Esophagus muscularis mucosa (tissue), 4 donors: Measurements from ENCODE around the gene MON2.
A peak's percentile ranks its signal among the peaks of the same experiment; 100 is the strongest.

Experiments
- CTCF ChIP-seq, 3 experiments: fragments of 200-600 bp in 2 of 3; fragments of 450-650 bp in 1 of 3; sonication (generic) in 2 of 3; IDR thresholded peaks; one replicate each; pipeline ENCODE4 v1.5.1; 2017 to 2019; ENCODE audit warnings: antibody characterized with exemption in 3 of 3, mild to moderate bottlenecking in 2 of 3, moderate library complexity in 1 of 3
- EP300 ChIP-seq: sonication (generic); formaldehyde crosslinking; IDR thresholded peaks from one replicate; pipeline ENCODE4 v1.6.1; 2017; ENCODE audit warnings: antibody characterized with exemption
- POLR2A ChIP-seq: fragments of 450-650 bp; IDR thresholded peaks from one replicate; pipeline ENCODE4 v1.6.1; 2017; ENCODE audit warnings: antibody characterized with exemption, moderate library complexity, mild to moderate bottlenecking, low read depth
- POLR2AphosphoS5 ChIP-seq, 2 donors: sonication (generic); formaldehyde crosslinking; IDR thresholded peaks; one replicate each; pipeline ENCODE4 v1.6.1; 2017; ENCODE audit warnings: antibody characterized with exemption in 2 of 2

- TF ChIP-seq CTCF (IDR thresholded peaks at IDR 0.05) (peak in 1 of 3 experiments; percentile 6), POLR2A (no peak), EP300 (no peak), POLR2AphosphoS5 (IDR thresholded peaks at IDR 0.05) (no peak)
These were observed 133.3 kb downstream of the MON2 start for GRCh38 chr12:62599854-62600437.
